ENCODE measurements around the gene ZXDA. TPM values are rescaled to one million over a fixed set of nuclear protein-coding genes. Genes with fewer than 3 reads are reported as not detected.

The ZXDA gene
- total RNA-seq, 1 experiment from 2014 or later, result not detected

GRCh38 chrX:57899906-57900305 is 10.4 kb downstream of the ZXDA start:
- Histone ChIP-seq H2BK15ac (ENCODE audit: low read depth, low read length) (no peak overlapping the region), H3K79me2 (ENCODE audit: insufficient read depth, low read length) (no peaks in the 10 kb centered on the region), H3K56ac (ENCODE audit: insufficient read length, low read depth, low read length) (no peak overlapping the region), H4K20me1 (ENCODE audit: control insufficient read depth, insufficient read depth, insufficient read length) (no peaks in the 10 kb centered on the region), H2BK20ac (ENCODE audit: low read depth, low read length, poor library complexity, severe bottlenecking) (no peak overlapping the region), H3K23ac (ENCODE audit: insufficient read length, low read depth, low read length) (no peak overlapping the region), H2AFZ (ENCODE audit: low read length) (no peak overlapping the region), H3K27me3 (ENCODE audit: insufficient read depth, low read length) (no peaks in the 10 kb centered on the region), H3K9me3 (ENCODE audit: control insufficient read depth, low read depth, low read length) (peaks cover 8% of the 10 kb centered on the region), H3K14ac (ENCODE audit: insufficient read depth, low read length) (no peak overlapping the region), H3K23me2 (ENCODE audit: insufficient read length, low read depth, low read length, poor library complexity, severe bottlenecking) (no peaks in the 10 kb centered on the region), H2BK120ac (ENCODE audit: low read depth, low read length, poor library complexity, severe bottlenecking) (no peak overlapping the region), H3K27ac (ENCODE audit: insufficient read length, low read depth, low read length) (no peak overlapping the region), H3K4me1 (ENCODE audit: insufficient read depth, low read length) (no peaks in the 10 kb centered on the region), H2BK12ac (ENCODE audit: insufficient read length, low read depth, low read length) (no peak overlapping the region), H3K18ac (ENCODE audit: insufficient read length, low read depth, low read length) (no peak overlapping the region), H3K9ac (ENCODE audit: extremely low read depth, insufficient read length, low read length) (no peak overlapping the region), H3K79me1 (ENCODE audit: insufficient read depth, low read depth, low read length, poor library complexity, severe bottlenecking) (no peaks in the 10 kb centered on the region), H2AK5ac (ENCODE audit: insufficient read length, low read length) (no peak overlapping the region), H2BK5ac (ENCODE audit: insufficient read length, low read length) (no peak overlapping the region), H3K4ac (ENCODE audit: low read depth, low read length) (no peak overlapping the region), H3K4me2 (ENCODE audit: insufficient read depth, insufficient read length, low read length) (no peak overlapping the region), H4K91ac (ENCODE audit: insufficient read length, low read depth, low read length) (no peak overlapping the region), H4K5ac (ENCODE audit: insufficient read length, low read depth, low read length) (no peak overlapping the region), H3T11ph (ENCODE audit: low read length) (no peak overlapping the region), H4K8ac (replicated peaks; ENCODE audit: insufficient read length, low read depth, low read length) (no peak overlapping the region)
- TF ChIP-seq, protein P1, sequence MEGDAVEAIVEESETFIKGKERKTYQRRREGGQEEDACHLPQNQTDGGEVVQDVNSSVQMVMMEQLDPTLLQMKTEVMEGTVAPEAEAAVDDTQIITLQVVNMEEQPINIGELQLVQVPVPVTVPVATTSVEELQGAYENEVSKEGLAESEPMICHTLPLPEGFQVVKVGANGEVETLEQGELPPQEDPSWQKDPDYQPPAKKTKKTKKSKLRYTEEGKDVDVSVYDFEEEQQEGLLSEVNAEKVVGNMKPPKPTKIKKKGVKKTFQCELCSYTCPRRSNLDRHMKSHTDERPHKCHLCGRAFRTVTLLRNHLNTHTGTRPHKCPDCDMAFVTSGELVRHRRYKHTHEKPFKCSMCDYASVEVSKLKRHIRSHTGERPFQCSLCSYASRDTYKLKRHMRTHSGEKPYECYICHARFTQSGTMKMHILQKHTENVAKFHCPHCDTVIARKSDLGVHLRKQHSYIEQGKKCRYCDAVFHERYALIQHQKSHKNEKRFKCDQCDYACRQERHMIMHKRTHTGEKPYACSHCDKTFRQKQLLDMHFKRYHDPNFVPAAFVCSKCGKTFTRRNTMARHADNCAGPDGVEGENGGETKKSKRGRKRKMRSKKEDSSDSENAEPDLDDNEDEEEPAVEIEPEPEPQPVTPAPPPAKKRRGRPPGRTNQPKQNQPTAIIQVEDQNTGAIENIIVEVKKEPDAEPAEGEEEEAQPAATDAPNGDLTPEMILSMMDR (conservative IDR thresholded peaks at IDR 0.05), result no peak
- Mint-ChIP-seq H3K36me3 (ENCODE audit: insufficient read depth in 1 of 3, low read depth in 3 of 3) (peaks cover 0 to 15% (median 2%) of the 10 kb centered on the region in 3 experiments; a peak in 4 of 7 replicates), H3K9me3 (peaks cover 69 to 82% of the 10 kb centered on the region in 2 experiments), H3K27ac (no peak overlapping the region), H3K4me1 (no peaks in the 10 kb centered on the region), H3K4me3 (no peak overlapping the region), H3K27me3 (ENCODE audit: low read depth) (no peaks in the 10 kb centered on the region)
- DNase-seq, result no peak

Data from H9 (cell line).